ENCODE data around the gene QARS1. TPM values are rescaled to one million over a fixed set of nuclear protein-coding genes. Genes with fewer than 3 reads are reported as not detected.

Gene QARS1
- total and polyA plus RNA-seq, 2 of the 13 experiments (the other 11 are each of a cell fraction or from before 2014, with no cell fraction given), result 307 to 327 TPM

GRCh38 chr3:49093853-49094767, 10.4 kb downstream of the QARS1 start, which contains the start of gene QRICH1 (continued):
- TF ChIP-seq, protein P1, sequence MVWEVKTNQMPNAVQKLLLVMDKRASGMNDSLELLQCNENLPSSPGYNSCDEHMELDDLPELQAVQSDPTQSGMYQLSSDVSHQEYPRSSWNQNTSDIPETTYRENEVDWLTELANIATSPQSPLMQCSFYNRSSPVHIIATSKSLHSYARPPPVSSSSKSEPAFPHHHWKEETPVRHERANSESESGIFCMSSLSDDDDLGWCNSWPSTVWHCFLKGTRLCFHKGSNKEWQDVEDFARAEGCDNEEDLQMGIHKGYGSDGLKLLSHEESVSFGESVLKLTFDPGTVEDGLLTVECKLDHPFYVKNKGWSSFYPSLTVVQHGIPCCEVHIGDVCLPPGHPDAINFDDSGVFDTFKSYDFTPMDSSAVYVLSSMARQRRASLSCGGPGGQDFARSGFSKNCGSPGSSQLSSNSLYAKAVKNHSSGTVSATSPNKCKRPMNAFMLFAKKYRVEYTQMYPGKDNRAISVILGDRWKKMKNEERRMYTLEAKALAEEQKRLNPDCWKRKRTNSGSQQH (CRISPR knock-in tag; IDR thresholded peaks at IDR 0.05; ENCODE audit: low read depth), result no peak
- TF ChIP-seq BATF2 (CRISPR knock-in tag; IDR thresholded peaks at IDR 0.05) (no peak), SMARCC2 (IDR thresholded peaks at IDR 0.05) (no peak), ZNF263 (CRISPR knock-in tag; IDR thresholded peaks at IDR 0.05) (no peak), ZNF160 (CRISPR knock-in tag; IDR thresholded peaks at IDR 0.05) (no peak), ZNF891 (CRISPR knock-in tag; IDR thresholded peaks at IDR 0.05) (peak; percentile 4; the same call in 1 of the 2 replicates), ZNF567 (CRISPR knock-in tag; IDR thresholded peaks at IDR 0.05; ENCODE audit: borderline replicate concordance) (no peak), DPF2 (CRISPR knock-in tag; IDR thresholded peaks at IDR 0.05; ENCODE audit: borderline replicate concordance, low read depth) (no peak), ZNF205 (CRISPR knock-in tag; IDR thresholded peaks at IDR 0.05) (0 out of 2 replicates have a peak, but pooled peaks have one; percentile 61), NFE2 (CRISPR knock-in tag; IDR thresholded peaks at IDR 0.05) (no peak), RFX3 (CRISPR knock-in tag; IDR thresholded peaks at IDR 0.05) (no peak), NFKBIZ (CRISPR knock-in tag; IDR thresholded peaks at IDR 0.05) (no peak; the same call in 1 of the 2 replicates), KMT2A (CRISPR knock-in tag; IDR thresholded peaks at IDR 0.05) (peak; percentile 38; the same call in 1 of the 2 replicates), ZNF558 (CRISPR knock-in tag; IDR thresholded peaks at IDR 0.05; ENCODE audit: borderline replicate concordance) (no peak)
- TF ChIP-seq, protein P2, sequence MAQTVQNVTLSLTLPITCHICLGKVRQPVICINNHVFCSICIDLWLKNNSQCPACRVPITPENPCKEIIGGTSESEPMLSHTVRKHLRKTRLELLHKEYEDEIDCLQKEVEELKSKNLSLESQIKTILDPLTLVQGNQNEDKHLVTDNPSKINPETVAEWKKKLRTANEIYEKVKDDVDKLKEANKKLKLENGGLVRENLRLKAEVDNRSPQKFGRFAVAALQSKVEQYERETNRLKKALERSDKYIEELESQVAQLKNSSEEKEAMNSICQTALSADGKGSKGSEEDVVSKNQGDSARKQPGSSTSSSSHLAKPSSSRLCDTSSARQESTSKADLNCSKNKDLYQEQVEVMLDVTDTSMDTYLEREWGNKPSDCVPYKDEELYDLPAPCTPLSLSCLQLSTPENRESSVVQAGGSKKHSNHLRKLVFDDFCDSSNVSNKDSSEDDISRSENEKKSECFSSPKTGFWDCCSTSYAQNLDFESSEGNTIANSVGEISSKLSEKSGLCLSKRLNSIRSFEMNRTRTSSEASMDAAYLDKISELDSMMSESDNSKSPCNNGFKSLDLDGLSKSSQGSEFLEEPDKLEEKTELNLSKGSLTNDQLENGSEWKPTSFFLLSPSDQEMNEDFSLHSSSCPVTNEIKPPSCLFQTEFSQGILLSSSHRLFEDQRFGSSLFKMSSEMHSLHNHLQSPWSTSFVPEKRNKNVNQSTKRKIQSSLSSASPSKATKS (CRISPR knock-in tag; IDR thresholded peaks at IDR 0.05), result no peak; the same call in 1 of the 2 replicates
- TF ChIP-seq, protein P3, sequence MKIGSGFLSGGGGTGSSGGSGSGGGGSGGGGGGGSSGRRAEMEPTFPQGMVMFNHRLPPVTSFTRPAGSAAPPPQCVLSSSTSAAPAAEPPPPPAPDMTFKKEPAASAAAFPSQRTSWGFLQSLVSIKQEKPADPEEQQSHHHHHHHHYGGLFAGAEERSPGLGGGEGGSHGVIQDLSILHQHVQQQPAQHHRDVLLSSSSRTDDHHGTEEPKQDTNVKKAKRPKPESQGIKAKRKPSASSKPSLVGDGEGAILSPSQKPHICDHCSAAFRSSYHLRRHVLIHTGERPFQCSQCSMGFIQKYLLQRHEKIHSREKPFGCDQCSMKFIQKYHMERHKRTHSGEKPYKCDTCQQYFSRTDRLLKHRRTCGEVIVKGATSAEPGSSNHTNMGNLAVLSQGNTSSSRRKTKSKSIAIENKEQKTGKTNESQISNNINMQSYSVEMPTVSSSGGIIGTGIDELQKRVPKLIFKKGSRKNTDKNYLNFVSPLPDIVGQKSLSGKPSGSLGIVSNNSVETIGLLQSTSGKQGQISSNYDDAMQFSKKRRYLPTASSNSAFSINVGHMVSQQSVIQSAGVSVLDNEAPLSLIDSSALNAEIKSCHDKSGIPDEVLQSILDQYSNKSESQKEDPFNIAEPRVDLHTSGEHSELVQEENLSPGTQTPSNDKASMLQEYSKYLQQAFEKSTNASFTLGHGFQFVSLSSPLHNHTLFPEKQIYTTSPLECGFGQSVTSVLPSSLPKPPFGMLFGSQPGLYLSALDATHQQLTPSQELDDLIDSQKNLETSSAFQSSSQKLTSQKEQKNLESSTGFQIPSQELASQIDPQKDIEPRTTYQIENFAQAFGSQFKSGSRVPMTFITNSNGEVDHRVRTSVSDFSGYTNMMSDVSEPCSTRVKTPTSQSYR (CRISPR knock-in tag; IDR thresholded peaks at IDR 0.05; ENCODE audit: borderline replicate concordance), result no peak
- TF ChIP-seq, protein P4, sequence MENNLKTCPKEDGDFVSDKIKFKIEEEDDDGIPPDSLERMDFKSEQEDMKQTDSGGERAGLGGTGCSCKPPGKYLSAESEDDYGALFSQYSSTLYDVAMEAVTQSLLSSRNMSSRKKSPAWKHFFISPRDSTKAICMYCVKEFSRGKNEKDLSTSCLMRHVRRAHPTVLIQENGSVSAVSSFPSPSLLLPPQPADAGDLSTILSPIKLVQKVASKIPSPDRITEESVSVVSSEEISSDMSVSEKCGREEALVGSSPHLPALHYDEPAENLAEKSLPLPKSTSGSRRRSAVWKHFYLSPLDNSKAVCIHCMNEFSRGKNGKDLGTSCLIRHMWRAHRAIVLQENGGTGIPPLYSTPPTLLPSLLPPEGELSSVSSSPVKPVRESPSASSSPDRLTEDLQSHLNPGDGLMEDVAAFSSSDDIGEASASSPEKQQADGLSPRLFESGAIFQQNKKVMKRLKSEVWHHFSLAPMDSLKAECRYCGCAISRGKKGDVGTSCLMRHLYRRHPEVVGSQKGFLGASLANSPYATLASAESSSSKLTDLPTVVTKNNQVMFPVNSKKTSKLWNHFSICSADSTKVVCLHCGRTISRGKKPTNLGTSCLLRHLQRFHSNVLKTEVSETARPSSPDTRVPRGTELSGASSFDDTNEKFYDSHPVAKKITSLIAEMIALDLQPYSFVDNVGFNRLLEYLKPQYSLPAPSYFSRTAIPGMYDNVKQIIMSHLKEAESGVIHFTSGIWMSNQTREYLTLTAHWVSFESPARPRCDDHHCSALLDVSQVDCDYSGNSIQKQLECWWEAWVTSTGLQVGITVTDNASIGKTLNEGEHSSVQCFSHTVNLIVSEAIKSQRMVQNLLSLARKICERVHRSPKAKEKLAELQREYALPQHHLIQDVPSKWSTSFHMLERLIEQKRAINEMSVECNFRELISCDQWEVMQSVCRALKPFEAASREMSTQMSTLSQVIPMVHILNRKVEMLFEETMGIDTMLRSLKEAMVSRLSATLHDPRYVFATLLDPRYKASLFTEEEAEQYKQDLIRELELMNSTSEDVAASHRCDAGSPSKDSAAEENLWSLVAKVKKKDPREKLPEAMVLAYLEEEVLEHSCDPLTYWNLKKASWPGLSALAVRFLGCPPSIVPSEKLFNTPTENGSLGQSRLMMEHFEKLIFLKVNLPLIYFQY (CRISPR knock-in tag; IDR thresholded peaks at IDR 0.05; ENCODE audit: borderline replicate concordance), result no peak; the same call in 1 of the 2 replicates
